ENCODE results near the gene ATF7.

The ATF7 gene

GRCh38 chr12:53480491-53481442 lies 145.4 kb downstream of the ATF7 start:
- no peak for DNase-seq

GRCh38 chr12:53479331-53479730 lies 146.9 kb downstream of the ATF7 start:
- DNase-seq: no peak

- DNase-seq: no peak
Observed at GRCh38 chr12:53478865-53479264, 147.3 kb downstream of the ATF7 start.

GRCh38 chr12:53476769-53477209 lies 149.4 kb downstream of the ATF7 start:
- no peak for DNase-seq

- DNase-seq: no peak
Observed at GRCh38 chr12:53474819-53475218, 151.4 kb downstream of the ATF7 start.

GRCh38 chr12:53474077-53474476 lies 152.1 kb downstream of the ATF7 start:
- no peak for DNase-seq

GRCh38 chr12:53472056-53472582 lies 154.1 kb downstream of the ATF7 start:
- no peak for DNase-seq

- DNase-seq: no peak
Observed at GRCh38 chr12:53468282-53468681, 157.9 kb downstream of the ATF7 start.

- DNase-seq: no peak
Observed at GRCh38 chr12:53467880-53468279, 158.3 kb downstream of the ATF7 start.

- DNase-seq: no peak
Observed at GRCh38 chr12:53467082-53467481, 159.1 kb downstream of the ATF7 start.

GRCh38 chr12:53466640-53467039 lies 159.5 kb downstream of the ATF7 start:
- DNase-seq: no peak

- no peak for DNase-seq
Observed at GRCh38 chr12:53465679-53466078, 160.5 kb downstream of the ATF7 start.

- DNase-seq: no peak
Observed at GRCh38 chr12:53464685-53465418, 161.3 kb downstream of the ATF7 start.

- no peak for DNase-seq
Observed at GRCh38 chr12:53463802-53464560, 162.2 kb downstream of the ATF7 start.

GRCh38 chr12:53462935-53463334 lies 163.2 kb downstream of the ATF7 start:
- DNase-seq: no peak

- no peak for DNase-seq
Observed at GRCh38 chr12:53461591-53461990, 164.6 kb downstream of the ATF7 start.

GRCh38 chr12:53461059-53461458 lies 165.1 kb downstream of the ATF7 start:
- no peak for DNase-seq

- DNase-seq: no peak
Observed at GRCh38 chr12:53459097-53459496, 167.1 kb downstream of the ATF7 start.

Measured in GDM1 (cell line).